Glutamatergic neuron (in vitro differentiated cells): ENCODE measurements around the gene UNC13C. TPM values are rescaled to one million over a fixed set of nuclear protein-coding genes. Genes with fewer than 3 reads are reported as not detected.

Source experiments
- DNase-seq: peaks from one replicate; pipeline ENCODE4 v3.0.0; 2022
- H3K27ac Mint-ChIP-seq: one replicate; pipeline ENCODE4 v1.8.0; 2020; ENCODE audit warnings: mild to moderate bottlenecking, mixed read lengths, inconsistent platforms; ENCODE audit not compliant: unreplicated experiment
- H3K27me3 Mint-ChIP-seq: one replicate; pipeline ENCODE4 v1.8.0; 2020; ENCODE audit warnings: mild to moderate bottlenecking, moderate library complexity, mixed read lengths, inconsistent platforms; ENCODE audit not compliant: unreplicated experiment
- H3K36me3 Mint-ChIP-seq: one replicate; pipeline ENCODE4 v1.8.0; 2020; ENCODE audit warnings: mild to moderate bottlenecking, mixed read lengths, inconsistent platforms; ENCODE audit not compliant: unreplicated experiment
- H3K4me1 Mint-ChIP-seq: one replicate; pipeline ENCODE4 v1.8.0; 2020; ENCODE audit warnings: mild to moderate bottlenecking, low read depth, mixed read lengths, inconsistent platforms; ENCODE audit not compliant: unreplicated experiment
- H3K4me3 Mint-ChIP-seq: one replicate; pipeline ENCODE4 v1.8.0; 2020; ENCODE audit warnings: mild to moderate bottlenecking, mixed read lengths, inconsistent platforms; ENCODE audit not compliant: unreplicated experiment
- H3K9me3 Mint-ChIP-seq: one replicate; pipeline ENCODE4 v1.8.0; 2020; ENCODE audit warnings: mild to moderate bottlenecking, moderate library complexity, mixed read lengths, inconsistent platforms; ENCODE audit not compliant: unreplicated experiment
- total RNA-seq: library from RNA; stranded (reverse); fragmentation: NEBNext Ultra II Directional; extraction: Animal tissue kit (Norgen Biotek cat#: 25700); gene quantifications from one replicate; pipeline ENCODE4 v1.2.1, GENCODE V29; 2021; ENCODE audit not compliant: unreplicated experiment
- TF ChIP-seq, protein P1 (sequence below): fragments of 200-600 bp; sonication (generic); IDR thresholded peaks from one replicate; pipeline ENCODE4 v1.5.0; 2021; ENCODE audit not compliant: partially characterized antibody, unreplicated experiment

The UNC13C gene
- total RNA-seq, 1 donor from 2014 or later: 0.49 TPM

DNA sequence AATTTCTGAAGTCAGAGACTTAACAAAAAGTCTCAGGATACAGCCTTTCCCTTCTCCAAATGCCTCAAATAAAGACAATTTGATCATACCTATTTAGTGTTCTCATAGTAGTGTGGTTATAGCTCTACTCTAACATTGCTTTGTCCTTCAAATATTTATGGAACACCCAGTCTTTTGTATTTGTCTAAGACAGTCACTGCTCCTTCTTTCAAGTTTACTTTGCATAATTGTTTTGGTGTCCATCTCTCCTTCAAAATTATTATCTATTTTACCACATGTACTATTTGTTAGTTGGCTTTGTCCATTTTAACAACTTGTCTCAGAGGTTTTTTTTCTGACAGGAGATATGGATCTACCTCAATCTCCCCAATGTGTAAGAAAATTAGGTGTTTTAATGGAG is 118.8 kb downstream of the UNC13C start:
- DNase-seq: no peak
- H3K36me3 Mint-ChIP-seq: no peaks in the 10 kb centered on the region
- TF ChIP-seq, protein P1, sequence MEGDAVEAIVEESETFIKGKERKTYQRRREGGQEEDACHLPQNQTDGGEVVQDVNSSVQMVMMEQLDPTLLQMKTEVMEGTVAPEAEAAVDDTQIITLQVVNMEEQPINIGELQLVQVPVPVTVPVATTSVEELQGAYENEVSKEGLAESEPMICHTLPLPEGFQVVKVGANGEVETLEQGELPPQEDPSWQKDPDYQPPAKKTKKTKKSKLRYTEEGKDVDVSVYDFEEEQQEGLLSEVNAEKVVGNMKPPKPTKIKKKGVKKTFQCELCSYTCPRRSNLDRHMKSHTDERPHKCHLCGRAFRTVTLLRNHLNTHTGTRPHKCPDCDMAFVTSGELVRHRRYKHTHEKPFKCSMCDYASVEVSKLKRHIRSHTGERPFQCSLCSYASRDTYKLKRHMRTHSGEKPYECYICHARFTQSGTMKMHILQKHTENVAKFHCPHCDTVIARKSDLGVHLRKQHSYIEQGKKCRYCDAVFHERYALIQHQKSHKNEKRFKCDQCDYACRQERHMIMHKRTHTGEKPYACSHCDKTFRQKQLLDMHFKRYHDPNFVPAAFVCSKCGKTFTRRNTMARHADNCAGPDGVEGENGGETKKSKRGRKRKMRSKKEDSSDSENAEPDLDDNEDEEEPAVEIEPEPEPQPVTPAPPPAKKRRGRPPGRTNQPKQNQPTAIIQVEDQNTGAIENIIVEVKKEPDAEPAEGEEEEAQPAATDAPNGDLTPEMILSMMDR: no peak
- H3K27ac Mint-ChIP-seq: no peak overlapping the region
- H3K4me3 Mint-ChIP-seq: no peak overlapping the region
- H3K9me3 Mint-ChIP-seq: no peaks in the 10 kb centered on the region
- H3K4me1 Mint-ChIP-seq: no peaks in the 10 kb centered on the region
- H3K27me3 Mint-ChIP-seq: no peaks in the 10 kb centered on the region

GRCh38 chr15:54099010-54099409 is 120.8 kb downstream of the UNC13C start:
- H3K4me1 Mint-ChIP-seq: no peaks in the 10 kb centered on the region
- no peaks in the 10 kb centered on the region for H3K27me3 Mint-ChIP-seq
- no peak overlapping the region for H3K4me3 Mint-ChIP-seq
- TF ChIP-seq, protein P1: no peak
- no peaks in the 10 kb centered on the region for H3K36me3 Mint-ChIP-seq
- H3K27ac Mint-ChIP-seq: no peak overlapping the region
- DNase-seq: no peak
- H3K9me3 Mint-ChIP-seq: no peaks in the 10 kb centered on the region

GRCh38 chr15:54101664-54102270 is 123.5 kb downstream of the UNC13C start:
- Mint-ChIP-seq H3K4me1 (no peaks in the 10 kb centered on the region), H3K36me3 (no peaks in the 10 kb centered on the region), H3K27ac (no peak overlapping the region), H3K4me3 (no peak overlapping the region), H3K27me3 (no peaks in the 10 kb centered on the region), H3K9me3 (no peaks in the 10 kb centered on the region)
- TF ChIP-seq, protein P1: no peak
- no peak for DNase-seq

- no peaks in the 10 kb centered on the region for H3K4me1 Mint-ChIP-seq
- no peaks in the 10 kb centered on the region for H3K9me3 Mint-ChIP-seq
- H3K4me3 Mint-ChIP-seq: no peak overlapping the region
- no peak for DNase-seq
- TF ChIP-seq, protein P1: no peak
- H3K36me3 Mint-ChIP-seq: no peaks in the 10 kb centered on the region
- no peak overlapping the region for H3K27ac Mint-ChIP-seq
- no peaks in the 10 kb centered on the region for H3K27me3 Mint-ChIP-seq
Observed at GRCh38 chr15:54102704-54103103, 124.5 kb downstream of the UNC13C start.

DNA sequence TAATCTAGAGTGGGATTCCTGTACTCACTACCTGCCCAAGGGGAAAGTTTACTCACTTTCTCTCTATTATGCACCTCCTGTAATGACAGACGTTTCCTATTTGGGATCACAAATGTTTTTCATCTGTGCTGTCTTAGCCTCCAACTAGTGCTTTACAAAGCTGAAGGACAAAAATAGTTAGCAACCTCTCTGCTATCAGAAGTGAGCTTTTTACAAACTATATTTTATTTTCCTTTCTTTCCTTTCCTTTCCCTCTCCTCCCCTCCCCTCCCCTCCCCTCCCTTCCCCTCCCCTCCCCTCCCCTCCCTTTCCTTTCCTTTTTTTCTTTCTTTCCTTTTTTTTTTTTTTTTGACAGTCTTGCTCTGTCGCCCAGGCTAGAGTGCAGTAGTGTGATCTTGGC is 130.8 kb downstream of the UNC13C start:
- Mint-ChIP-seq H3K36me3 (no peaks in the 10 kb centered on the region), H3K27ac (no peak overlapping the region), H3K4me3 (no peak overlapping the region), H3K4me1 (no peaks in the 10 kb centered on the region), H3K9me3 (no peaks in the 10 kb centered on the region), H3K27me3 (no peaks in the 10 kb centered on the region)
- TF ChIP-seq, protein P1: no peak
- no peak for DNase-seq
